D341Med (cell line): ENCODE results near the gene ANO5.
A peak's percentile ranks its signal among the peaks of the same experiment; 100 is the strongest.

Experiments
- DNase-seq: peaks from one replicate; pipeline ENCODE4 v3.0.0; 2012; ENCODE audit warnings: low spot score

ANO5 gene, protein sequence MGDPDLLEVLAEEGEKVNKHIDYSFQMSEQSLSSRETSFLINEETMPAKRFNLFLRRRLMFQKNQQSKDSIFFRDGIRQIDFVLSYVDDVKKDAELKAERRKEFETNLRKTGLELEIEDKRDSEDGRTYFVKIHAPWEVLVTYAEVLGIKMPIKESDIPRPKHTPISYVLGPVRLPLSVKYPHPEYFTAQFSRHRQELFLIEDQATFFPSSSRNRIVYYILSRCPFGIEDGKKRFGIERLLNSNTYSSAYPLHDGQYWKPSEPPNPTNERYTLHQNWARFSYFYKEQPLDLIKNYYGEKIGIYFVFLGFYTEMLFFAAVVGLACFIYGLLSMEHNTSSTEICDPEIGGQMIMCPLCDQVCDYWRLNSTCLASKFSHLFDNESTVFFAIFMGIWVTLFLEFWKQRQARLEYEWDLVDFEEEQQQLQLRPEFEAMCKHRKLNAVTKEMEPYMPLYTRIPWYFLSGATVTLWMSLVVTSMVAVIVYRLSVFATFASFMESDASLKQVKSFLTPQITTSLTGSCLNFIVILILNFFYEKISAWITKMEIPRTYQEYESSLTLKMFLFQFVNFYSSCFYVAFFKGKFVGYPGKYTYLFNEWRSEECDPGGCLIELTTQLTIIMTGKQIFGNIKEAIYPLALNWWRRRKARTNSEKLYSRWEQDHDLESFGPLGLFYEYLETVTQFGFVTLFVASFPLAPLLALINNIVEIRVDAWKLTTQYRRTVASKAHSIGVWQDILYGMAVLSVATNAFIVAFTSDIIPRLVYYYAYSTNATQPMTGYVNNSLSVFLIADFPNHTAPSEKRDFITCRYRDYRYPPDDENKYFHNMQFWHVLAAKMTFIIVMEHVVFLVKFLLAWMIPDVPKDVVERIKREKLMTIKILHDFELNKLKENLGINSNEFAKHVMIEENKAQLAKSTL

DNA sequence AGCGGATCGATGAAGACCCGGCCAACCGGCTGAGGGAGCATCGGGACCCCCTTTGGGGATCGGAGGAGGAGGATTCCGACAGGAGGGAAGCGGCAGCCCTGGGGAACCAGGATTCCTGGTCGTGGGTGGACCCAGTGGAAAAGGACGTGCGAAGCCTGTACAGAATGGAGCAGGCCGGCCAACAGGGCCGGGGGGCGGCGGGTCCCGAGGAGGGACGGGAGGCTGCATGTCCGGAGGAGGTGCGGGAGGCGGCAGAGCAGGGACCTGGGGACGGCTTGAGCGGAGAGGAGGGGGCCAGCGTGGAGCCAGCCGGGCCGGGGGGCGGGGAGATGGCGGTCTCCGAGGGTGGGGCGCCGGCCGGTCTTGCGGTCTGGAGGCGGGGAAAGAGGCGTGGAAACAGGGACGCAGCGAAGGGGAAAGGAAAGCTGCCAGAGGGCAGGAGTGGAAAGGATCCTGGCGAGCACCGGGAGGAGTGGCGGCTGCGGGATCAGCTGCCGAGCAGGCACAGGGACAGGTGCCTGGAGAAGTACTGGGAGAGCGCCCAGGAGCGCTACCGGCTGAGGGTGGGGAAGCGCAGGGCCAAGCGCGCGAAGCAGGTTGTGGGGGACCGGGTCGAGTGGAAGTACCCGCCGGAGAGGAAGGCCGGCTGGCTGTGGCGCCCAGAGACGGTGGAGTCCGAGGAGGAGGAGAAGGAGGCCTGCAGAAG is at the start of gene ANO5:
TSS of gene ANO5 (plus strand) at position 444 of the 706 bp plus-strand sequence. CDS start 408 bp downstream, outside the sequence.
- DNase-seq: peak; percentile 69

DNA sequence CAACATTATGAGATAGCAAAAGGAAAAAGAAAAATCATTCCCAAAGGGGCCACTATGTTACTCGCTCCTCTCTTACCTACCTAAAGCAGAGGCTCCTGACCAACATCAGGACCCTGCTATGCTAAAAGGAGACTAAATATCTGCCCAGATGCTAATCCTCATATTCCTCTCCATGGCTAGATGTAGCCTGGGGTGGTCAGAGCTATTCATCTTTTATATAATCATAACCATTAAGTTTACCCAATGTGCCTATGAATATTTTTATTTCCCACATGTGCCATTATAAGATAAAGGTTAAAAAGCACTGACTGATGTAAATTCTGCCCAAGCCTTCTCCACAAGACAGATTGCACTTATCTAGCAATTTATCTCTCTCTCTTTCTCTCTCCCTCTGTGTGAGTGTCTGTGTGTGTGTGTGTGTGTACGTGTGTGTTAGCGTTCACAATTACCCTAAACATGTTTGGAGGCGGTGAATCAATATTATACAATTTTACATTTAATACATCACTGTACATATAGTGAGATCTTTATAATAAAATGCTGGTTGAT is 41.2 kb upstream of the ANO5 start:
- no peak for DNase-seq

DNA sequence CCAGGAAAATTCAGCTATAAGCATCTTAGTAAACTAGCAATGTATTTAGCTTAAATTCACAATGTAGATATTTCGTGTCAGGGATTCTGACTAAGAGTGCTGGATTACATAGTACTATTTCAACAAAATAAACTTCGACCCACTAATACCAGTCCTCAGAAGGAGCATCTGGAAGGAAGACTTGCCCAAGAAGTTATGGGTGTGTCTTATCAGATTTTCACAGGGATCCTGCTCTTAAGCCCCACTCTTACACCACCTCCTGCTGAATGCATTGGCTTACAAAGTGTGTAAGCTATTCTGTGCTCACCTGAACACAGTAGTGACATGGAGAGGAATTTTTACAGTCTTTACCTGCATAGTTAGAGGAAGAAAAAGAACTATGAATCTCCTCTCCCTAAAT is 35.4 kb upstream of the ANO5 start:
- DNase-seq: no peak

DNA sequence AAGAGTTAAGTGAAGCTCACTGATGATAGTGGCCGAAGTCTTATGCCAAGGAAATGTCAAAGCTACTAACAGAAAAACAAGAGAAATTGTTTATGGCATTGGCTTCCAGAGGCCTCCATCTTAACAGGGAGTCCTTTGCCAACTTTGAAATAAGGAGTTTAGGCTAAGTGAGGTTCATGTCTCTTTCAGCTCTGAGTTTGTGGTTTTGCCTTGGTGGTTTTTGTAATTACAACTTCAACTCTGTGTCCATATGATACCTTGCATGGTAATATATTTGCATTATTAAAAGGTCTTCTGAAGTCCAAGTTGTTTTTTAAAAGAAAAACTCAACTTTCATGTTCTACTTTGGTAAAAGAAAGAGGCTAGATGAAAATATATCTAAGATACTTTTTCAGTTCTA is 31.4 kb upstream of the ANO5 start:
- no peak for DNase-seq

DNA sequence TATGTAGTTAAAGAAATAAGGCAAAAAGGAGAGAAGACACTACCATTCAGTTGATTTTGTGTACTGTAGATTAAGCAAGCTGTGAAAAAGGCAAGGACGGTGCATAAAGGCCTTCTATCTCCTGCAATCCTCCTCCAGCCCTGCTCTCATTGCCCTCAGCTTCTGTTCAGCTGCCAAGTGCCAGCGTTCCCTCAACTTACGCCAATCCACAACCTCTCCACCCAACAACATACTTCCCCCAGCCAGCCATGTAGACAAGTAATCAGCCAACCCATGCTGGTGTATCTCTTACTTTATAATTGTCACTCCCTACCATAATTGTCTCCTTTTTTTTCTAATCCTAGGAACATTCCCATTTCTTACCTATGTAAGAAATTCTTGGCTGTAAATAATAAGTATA is 30.1 kb upstream of the ANO5 start:
- DNase-seq: no peak

DNA sequence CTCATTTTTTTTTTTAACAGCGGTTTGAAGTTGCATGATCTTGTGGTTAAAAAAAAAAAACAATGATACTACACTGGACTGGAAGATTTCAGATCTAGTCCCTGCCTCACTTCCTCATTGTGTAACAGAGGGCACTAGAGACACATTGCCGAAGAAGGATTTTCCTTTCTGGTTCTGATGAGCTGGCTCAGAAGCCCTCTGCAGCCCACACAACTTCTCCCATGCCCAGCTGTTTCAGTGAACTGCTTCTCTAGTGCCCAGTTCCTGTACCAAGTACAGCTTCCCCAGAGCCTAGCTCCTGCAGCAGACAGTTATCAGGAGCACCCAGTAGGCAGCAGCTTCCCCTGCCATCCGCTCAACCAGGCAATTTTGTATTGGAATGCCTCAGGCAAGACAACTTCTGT is 29.5 kb upstream of the ANO5 start:
- DNase-seq: no peak

DNA sequence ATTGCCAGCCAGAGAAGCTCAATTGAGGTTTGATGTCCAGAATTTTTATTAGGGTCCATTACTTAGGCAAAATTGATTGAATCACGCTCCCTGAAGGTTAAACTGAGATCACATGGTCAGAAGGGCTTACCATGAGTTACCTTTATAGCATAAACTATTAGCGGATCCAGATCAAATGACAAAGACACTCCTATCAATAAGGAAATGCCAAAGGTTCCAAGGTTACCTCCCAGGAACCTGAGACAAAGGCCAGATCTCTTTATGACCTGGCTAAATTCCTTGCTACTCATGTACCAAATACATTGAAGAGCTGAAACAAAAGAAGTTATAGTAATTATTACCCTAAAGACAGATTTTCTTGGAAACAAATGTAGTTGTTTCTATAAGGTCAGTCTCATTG is 27.8 kb upstream of the ANO5 start:
- no peak for DNase-seq

DNA sequence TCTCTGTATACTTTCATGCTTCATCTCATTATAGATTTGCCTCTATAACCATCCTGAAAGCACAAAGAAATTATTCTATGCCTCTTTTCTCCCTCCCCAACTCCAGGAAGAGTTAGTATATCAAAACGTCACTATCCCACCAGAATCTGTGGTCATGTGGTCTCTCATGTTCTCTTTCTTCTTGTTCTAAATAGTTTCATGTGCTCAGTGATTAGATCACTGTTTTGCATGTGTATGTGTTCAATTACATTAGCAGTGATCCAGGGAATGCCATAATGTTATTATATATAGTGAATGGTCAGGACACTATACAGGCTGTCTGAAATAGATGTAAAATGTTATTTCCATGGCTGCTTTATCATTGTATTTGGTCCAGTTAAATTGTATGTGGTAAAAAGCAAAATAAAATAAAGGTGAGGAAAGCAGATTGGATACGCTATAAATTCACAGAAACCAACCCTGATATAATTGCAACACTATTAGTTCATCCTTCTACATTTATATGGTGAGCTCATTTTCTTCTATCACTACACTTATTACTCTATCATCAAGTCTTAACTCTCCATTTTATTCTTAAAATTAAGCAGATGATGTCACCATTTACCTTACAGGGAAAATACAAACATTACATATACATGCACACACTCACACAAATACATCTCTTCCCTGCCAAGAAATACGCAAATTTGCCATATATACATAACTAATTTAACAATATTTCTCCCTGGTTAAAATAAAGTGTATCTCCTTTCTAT is 26.9 kb upstream of the ANO5 start:
- no peak for DNase-seq

DNA sequence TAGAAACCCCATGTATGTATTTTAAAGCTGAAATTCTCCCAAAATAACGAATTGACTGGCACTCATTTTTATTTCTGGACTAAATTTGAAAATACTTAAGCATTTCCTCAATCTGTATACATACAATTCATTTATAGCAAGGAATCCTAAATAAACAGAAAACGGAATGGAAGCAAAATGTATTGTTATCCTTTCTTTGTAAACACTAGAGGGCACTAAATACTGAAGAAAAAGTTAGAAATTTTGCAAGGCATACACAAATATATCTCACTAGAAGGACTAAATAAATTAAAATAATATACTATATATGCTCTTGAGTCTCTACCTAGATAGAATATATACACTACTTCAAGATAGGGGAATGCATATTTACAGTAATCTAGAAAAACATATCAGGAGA is 23.1 kb upstream of the ANO5 start:
- no peak for DNase-seq

DNA sequence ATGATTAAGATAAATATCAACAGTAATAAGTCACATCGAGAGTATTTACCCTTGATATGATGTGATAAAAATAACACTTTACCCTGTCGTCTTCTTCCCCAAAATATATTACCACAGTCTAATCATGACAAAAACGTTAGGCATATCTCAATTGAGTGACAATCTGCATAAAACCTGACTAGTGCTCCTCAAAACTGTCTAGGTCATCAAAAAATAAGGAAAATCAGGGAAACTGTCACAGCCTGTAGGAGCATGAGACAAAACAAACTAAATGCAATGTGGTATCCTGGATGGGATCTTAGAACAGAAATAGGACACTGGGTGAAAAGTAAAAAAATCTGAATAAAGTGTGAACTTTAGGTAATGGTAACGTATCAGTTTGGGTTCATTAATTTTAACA is 19.4 kb upstream of the ANO5 start:
- no peak for DNase-seq

DNA sequence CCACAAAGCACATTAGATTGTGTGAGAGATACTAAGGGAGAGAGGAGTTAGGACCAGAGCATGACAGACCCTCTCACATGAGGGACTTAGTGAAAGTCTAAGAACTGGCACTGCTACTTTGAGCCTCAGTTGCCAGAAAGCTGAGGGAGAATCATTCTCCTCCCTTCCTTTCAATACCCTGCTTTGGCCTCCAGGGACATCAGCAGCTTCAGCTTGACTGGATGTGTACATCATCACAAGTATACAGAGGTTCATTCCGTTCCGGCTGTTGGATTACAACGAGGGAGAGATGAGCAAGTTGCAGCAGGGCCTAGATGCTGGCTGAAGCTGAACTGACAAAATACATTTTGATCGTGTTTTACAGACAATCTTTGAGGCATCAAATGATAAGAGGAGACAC is 15.7 kb upstream of the ANO5 start:
- no peak for DNase-seq

DNA sequence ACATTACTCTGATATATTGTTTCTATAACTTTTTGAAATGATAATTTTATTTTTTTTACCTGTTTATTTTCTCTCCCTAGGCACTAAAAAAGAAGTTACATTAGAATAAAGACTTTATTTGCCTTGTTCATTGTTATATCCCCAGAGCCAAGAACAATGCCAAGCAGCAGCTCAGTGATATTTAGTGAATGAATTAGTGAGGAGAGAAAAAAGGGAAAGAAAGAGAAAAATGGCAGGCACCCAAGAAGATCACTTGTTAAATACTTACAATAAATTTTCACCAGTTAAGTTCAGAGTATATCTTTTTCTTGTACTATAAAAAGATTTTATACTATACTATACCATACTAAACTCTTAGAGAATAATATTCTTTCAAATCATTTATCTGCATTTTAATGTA is 13.3 kb upstream of the ANO5 start:
- no peak for DNase-seq

DNA sequence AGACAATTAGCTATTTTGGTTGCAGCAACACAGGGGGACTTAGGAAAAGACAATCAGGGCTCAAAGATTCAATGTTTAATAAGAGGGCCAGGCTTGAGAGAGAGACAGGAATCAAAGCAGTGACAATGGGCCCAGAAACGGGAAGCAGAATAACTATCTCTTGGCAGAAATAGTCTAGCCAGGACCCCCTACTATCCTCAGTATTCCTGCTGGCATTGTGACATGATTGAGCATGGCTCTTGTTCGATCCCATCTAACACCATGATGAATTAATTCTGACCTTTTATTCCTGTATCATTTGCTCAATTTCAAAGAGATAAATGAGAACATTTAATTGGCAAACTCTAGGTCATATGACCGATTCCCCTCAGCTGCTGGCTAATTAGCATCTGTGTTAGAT is 12.8 kb upstream of the ANO5 start:
- DNase-seq: no peak

DNA sequence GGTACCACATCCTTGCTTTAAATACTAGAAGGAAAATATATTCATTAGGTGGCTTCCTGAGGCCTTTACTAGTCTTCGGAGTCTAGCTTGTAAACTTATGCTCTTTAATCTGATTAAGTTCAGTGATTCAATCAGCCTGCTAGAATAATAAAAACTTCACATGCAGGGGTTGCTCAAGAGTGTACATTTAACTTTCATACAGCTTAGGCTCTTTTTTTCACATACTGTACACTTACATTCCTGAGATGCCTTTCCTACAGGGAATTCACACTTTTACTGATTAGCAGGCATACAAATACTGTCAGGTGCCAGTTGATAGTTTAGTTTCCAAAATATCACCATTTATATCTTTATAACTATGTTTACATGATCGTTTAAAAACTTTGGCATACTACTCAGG is 3.2 kb upstream of the ANO5 start:
- no peak for DNase-seq

DNA sequence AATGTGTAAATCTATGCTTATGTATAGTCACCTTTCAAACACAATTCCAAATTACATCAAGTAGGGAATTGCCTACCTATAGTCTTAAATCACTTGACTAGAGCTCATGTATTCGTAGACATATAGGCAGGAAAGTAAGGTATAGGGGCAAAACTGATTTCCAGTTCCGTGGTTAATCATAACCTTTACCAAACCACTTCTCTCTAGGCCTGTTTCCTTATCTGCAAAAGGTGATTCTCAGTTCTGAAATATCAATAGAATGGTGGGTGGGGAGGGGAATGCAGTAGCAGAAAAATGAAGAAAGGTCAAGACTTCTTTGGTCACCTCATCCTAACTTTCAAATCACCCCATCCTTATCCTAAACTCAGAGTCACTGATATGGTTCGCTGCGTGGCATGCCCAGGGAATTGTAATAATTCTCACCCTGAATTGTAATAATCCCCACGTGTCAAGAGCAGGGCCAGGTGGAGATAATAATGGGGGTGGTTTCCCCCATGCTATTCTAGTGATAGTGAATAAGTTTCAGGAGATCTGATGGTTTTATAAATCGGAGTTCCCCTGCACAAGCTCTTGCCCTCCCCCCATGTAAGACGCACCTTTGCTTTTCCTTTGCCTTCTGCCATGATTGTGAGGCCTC is 1.9 kb upstream of the ANO5 start:
- no peak for DNase-seq

DNA sequence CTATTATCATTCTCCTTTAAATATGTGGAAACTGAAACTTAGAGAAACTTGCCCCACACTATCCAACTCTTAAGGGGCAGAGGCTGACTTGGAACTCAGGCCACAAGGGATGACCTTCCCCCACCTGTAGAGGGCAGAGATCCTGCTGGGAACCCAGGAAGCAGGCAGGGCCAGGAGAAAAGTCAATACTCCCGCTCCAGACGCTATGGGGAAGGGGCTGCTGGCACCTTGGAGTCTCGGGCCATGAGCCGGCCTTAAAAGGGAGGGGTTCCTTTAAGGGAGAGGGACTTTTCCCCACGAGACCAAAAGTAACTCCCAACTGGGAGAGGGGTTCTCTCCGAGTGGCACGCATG is 620 bp upstream of the ANO5 start:
- peak; percentile 34 for DNase-seq

DNA sequence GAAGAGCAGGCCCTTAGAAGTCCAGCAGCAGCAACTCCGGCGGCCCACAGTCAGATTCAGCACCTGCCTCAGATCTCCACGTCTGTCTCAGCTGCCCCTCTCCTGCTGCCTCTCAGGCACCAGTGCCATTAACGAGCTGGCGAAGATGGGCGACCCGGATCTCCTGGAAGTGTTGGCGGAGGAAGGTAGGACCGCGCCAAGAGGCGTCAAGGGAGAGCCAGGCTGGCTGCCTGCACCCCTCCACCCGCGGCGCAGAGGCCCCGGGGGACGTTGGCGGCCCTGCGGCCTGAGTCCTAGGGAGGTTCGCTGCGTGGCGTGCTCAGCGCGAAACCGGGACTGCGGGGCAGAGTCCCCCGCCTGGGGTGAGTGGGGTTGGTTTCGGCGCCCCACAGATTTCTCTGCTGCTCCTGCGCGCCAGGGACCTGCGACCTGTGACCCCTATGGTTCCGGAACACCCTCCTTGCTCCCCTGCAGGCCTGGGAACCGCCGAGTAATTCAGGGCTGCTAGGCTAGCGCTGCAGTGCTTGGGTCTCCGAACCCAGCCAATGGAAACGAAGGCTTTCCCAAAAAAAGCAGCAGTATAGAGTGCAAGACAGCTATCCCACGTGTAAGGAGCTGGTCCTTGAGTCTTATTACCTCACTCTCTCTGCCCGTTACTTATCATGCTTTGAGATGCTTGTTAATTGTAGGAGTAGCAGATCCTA is 615 bp downstream of the ANO5 start:
- peak; percentile 61 for DNase-seq

DNA sequence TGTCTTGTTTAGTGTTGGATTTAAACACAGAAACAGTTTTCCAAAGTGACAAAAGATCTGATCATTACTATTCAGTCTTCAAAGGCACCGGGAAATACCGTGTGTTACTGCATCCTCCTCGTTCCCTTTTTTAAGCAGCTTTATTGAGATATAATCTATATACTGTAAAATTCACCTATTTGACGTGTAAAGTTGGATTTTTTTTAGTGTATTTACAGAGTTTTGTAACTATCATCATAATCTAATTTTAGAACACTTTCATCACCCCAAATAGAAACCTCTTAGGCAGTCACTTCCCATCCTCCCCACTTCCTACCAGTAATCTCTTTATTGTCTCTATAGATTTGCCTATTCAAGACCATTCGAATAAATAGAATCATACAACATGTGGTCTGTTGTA is 1.4 kb downstream of the ANO5 start:
- DNase-seq: no peak

DNA sequence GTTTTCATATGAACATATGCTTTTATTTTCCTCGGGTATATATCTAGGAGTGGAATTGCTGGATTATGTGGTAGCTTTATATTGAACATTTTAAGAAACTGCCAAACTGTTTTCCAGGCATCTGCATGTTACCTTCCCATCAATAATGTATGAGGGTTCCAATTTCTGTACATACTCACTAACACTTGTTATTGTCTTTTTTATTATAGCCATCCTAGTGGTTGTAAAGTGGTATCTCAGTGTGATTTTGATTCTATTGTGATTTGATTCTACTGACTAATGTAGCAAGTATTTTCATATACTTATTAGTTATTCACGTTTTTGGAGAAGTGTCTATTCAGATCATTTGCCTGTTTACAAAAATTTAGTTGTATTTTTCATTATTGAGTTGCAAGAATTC is 2.0 kb downstream of the ANO5 start:
- no peak for DNase-seq

DNA sequence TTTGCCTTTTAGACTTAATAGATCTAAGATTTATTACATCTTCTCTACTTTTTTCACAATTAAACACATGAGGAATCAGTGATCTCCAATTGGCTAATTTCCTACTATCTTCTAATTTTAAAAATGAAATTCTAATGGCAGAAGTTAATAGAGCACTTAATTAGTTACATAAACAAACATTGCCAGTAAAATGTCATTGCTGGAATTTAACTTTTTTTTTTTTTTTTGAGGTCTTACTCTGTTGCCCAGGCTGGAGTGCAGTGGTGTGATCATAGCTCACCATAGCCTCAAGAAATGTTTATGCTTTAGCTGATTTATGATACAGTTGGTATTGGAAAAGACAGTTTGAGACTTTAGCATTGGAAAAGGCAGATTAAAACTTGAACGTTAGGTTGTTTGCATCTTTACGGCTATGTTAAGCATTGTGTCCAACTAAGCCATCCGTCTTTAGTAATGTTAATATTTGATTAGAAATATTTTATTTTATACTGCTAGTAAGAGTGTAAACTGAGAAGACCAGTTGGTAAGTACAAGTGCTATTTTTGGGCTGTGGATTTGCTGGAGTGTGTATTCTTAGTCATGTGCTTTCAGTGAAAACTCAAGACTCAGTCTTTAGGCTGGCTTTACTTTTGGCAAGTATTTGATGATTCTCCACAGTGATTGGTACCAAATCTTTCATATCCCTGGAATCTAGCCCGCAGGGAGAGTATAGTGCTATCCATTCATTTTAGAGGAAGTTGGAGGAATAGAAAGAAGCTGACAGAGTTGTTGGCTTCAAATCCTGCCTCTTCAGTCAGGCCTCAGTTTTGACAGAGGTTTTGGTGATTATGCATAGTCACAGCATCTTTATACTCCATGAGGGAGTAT is 4.5 kb downstream of the ANO5 start:
- no peak for DNase-seq
